Stimulated activated CD8-positive, alpha-beta memory T cell treated with anti-CD3 and anti-CD28 coated beads, Interleukin-7, amount 100 ng/mL, for 48 hours (primary cell): ENCODE data around the gene FRK.
"Not testable (repeated sequence)": the region's sequence is repeated elsewhere in the genome, so short reads cannot be mapped to it uniquely, and the experiment has no call there.

ENCODE experiments used
- DNase-seq, 2 donors: peaks; one replicate each; pipeline ENCODE4 v3.0.0-alpha.2; 2020; ENCODE audit warnings: low read depth in 1 of 2; ENCODE audit errors: extremely low read depth in 1 of 2

The FRK gene

DNA sequence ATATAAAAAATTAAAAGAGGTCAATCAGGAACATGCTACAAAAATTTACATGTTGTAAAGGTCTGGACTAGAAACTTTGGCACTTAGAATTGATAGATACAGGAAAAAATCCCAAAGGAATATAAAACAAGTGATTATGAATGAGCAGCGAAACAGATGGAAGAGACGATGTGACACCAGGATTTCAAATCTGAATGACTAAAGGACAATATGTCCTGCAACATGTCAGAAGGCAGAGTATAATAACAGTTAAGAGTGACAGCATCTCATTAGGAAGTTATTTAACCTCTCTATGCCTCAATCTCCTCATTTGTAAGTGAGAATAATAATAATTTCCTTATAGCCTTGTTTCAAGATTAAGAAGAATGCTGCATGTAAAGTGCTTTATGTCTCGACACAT, 50.3 kb downstream of the FRK start:
- no peak for DNase-seq

DNA sequence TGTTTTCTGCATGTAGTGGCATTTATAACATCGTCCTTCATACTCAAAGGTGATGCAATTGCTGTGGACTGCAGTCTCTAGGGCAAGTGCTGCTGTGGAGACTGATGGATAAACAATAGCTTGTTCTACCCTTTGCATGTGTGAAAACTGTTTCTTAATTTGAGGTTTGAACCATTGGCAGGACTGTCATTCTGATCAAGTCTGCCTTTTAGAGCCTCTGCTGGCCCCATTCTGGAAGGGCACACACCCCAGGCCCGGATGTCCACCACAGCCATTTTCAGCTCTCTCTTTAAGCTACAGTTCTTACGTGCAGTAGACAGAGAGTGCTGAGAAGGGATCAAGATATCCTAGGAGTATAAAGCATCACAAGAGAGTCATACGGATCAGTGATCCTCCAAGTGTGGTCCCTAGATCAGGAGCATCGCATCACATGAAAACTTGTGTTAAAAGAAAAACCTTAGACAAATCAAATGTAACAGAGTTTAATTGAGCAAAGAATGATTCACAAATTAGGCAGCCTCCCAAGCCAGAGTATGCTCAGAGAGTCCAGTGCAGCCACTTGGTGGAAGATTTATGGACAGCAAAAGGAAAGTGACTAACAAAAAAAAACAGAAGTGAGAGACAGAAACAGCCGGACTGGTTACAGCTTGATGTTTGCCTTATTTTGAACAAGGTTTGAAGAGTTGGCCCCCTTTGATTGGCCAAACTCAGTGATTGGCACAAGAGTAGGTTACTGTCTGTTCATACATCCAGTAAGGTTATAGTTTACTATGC, 52.0 kb downstream of the FRK start:
- DNase-seq, result no peak

DNA sequence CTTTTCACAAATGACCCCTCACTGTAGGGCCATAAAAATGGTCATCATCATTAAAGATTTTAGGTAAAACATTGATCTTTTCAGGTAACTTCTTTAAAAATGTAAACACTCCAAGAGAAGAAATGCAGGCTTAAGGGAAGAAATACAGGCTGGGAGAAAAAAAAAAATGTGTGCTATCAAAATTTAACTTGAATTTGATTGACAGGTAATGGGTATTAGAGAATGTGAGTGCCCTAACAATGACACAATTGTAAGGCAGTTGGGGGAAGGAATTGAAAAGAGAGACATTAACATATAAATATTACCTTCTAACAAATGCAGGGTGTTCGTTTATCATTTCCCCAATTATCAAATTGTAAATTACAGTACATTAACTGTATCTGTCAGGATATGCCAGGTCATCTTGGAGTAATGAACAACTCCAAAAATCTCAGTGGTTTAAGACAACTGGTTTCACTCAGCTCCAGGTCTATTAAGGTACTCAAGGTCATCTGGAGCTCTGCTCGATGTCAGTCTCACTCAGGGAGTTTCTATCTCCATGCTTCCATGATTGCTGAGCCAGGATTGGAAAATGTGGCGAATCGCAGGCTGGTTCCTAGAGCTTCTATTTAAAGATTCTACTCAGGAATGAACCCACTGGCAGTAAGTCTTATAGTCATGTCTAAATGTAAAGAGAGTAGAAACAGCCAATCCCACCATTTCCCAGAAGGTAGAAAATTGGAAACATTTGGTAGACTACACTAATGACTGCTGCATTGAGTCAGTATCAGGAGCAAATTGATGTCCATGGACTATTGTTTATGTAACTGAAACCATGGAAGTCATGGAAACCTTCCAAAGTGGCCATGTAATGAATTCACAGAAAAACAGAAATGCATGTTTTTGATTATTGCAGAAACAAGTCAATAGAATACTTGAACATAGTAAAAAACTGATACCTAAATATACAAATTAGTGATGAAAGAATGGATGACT, 55.6 kb downstream of the FRK start:
- DNase-seq, result no peak

DNA sequence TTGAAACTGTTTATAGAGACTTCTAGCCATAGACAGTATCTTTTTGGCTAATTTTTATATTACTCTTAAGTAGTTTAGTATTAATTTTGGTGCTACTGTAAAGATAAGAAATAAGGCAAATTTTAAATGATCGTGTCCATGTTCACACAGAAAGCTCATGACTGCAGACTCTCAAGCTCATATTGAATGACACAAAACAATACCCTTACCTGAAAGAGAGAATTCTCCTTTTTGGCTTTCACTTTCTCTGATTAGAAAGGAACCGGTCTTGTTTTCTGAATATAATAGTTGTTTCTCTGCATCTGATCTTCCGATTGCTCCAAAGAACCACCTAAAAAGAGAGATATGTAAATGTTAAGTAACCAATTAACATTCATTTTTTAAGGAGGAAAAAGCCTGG, 57.0 kb downstream of the FRK start:
- DNase-seq, result no peak

DNA sequence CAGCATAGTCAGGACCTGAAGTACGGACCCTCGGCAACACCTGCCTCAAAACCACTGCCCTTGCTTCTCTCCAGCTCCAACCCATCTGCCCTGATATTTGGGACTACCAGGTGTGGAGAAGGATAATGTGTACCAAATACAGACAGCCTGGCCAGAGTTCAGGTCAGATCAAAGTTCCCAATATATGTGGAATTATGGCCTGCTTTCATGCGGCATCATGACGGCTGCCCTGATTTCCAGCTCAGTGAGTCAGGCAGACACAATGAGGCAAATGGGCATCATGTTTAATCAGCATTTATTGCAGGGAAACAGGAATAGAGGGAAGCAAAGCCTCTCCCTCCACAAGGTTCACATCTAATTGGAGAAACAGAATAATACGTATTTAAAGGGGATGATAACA, 57.9 kb downstream of the FRK start:
- DNase-seq, result no peak

DNA sequence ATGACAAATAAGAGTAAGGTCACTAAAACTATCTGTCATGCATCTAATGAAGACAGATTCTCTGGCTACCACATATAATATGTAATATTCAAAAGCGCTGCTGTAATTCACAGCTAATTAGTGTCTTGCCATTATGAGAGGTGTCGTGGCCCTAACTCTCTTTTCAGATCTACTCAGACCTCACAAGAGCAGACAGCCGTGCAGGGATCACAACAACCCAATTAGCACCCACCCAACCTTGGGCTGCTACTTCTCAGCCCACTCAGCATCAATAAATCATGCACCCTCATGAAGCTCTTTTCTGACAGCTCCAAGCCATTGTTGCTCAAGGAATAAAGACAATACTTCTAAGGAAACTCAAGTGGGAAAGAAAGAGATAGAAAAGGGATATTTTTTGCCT, 61.5 kb downstream of the FRK start:
- DNase-seq, result no peak

DNA sequence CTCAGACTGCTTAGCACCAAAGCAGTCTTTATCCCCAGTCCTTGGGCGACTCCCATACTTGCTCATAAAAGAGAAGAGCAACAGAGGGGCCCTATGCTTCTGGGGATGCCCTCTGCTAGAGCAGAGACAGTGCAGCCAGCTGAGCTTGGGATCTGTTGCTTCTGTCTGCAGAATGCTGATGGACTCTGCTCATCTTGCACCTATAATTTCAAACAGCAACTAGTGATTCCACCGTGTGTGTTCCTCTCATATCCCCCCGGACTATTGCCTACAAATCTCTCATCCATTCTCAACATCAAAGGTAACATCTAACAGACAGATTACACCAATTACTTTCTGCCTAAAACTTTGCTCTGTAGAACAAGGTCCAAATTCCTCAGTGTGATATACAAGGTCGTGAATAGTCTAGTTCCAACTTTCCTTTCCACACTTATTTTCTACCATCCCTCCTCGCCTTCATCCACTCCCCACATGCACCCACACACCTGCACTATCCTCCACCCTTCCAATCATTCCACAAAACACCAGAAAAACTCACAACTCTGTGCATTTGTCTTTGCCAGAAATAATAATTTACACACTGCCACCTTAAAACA, 62.6 kb downstream of the FRK start:
- DNase-seq, result no peak

DNA sequence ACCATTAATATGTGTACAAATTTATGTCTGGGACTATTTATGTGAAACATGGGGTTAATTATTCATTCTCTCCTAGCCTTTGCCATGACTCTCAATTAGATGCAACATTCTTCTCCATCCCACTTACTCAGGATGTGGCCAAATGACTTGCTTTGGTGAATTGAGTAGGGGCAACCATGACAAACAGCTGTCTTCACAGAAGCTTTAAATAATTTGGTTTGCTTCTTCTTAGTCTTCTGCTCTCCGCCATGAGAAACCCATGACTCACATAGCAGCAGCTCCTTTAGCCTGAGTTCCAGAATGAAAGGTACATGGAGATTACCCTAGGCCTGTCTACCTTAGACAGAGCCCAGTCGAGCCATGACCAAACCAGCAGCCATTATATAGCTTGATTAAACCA, 74.7 kb downstream of the FRK start:
- DNase-seq, result no peak

DNA sequence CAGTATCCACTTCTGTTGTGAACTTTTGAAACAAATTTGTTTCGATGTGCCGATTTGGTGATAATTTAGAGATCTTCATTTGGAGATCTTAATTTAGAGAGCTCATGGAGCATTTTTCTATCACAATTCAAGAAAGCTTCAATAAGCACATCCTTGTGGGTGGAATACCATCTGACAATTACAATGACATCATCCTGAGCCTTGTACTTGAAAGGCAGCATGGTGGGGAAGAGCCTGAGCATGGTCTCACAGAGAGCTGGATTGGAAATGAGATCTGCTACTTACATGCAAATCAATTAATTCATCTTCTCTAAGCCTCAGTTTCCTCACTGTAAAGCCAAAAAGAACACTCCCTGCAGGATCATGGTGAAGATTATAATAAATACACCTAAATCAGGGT, 75.9 kb downstream of the FRK start:
- DNase-seq, result no peak

DNA sequence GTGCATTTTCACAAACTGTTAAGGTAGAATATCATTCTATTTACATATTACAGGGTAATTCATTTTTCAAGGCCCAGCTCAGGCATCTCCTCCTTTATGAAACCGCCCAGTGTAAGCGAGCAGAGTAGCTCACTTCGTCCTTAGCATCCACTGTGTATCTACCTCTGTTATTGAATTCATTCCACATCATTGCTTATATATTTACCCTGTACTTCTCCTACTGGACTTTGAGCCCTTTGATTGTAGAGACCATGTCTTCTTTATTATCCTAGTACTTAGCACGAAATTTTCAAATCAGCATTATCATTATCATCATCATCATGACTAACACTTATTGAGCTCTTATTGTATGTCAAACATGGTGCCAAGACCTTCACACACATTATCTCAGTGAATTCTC, 76.7 kb downstream of the FRK start:
- DNase-seq, result no peak

DNA sequence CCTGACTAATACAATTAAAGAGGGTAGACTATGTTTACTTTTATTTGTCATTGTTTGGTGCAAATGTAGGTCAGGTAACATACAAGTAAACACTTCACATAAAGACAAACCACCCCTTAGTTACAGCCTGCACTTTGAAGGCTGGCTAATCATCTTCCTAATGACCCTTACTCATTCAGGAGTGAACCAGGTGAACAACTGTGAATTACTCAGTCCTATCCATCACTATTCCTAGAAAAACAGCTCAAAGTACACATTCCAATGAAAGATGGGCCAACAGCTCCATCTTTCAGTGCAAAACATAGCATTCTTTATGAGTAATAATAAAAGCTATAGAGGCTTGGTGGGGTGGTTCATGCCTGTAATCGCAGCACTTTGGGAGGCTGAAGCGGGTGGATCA, 78.2 kb downstream of the FRK start:
- no peak for DNase-seq

DNA sequence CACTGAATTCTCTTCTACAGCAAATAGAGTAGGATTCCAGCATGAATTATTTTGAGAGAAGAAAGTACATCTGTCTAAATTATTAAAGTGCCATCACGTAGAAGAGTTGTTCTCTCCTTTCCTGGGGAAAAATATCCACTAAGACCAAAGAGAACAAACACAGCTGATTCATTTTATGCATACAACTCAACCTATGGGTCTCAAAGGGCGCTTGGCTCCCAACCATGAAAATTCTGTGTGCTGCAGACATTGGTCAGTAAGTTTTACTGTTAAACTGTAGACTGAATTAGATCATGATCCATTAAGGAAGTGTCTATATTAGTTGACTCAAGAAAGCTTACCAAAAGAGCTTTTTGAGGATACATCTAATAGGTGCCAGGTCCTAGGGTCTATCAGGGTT, 83.5 kb downstream of the FRK start:
- DNase-seq, result no peak

DNA sequence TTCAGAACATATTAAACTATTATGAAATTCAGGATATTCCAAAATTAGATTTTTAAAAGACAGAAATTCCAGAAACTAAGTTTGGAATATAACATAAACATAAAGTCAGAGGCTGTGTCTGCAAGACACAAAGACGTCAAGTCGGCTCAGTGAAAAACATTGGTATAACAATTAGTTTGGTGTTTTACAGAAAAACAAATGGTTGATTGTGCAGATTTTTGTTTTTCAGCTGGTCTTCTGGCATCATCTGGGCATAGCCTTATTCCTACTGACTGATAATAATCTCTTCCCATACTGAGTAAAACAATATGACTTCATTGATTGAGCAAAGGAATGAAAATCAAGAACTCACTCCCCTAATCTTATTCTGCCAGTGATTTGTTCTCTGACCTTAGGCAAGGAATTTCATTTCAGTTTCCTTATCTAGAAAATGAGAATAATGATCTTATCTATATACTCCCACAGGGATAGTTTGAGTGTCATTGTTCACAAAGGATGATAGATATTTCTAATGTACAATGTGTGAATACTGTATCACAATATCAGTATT, 84.3 kb downstream of the FRK start:
- no peak for DNase-seq

DNA sequence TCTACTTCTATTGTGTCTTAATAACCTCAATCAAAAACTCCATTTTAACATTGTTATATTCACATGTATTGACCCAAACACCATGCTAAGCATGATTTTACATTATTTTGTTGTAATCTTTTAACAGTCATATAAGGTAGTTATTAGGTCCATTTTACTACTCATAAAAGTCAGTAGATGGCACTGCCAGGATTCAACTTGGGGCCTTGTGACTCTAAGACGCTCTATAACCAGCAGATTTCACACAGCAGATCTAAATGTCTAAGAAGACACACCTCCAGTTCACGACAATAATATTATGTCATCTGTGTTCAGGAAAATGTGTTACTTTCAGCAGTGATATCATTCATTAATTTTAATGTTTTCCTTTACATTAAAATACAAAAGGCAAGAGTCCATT, 88.0 kb downstream of the FRK start:
- no peak for DNase-seq

DNA sequence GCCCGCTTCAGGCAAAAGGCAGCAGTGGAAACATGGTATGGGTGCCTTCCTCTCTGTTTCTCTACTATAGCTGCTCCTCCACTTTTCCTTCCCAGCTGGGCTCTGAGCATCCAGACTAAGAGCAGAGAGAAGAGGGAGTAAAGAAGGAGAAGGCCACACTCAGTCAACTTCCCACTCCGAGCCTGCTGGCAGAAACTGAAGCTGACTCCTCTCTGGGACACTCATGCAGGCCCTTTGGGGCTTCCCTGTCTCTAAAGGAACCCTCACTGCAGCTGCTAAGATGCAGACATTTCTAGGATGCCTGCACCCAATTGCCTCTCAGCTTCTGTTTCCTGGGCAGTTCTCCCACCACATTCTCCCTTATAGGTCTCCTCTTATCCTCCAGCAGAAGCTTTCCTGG, 88.9 kb downstream of the FRK start:
- no peak for DNase-seq

DNA sequence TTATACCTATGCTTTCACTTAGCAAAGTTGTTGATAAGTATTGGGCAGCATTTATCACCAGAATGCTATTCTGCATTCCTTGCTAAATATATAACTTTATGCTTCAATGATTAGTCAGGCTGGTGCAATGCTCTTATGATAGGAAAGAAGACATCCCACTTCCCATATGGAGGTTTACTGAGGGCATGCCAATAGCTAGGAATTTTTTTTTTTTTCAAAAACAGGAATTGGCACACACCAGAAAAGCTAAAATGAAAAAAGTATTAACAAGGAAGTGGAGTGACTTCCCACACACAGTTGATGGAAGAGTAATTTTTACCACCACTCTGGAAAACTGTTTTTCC, 90.8 kb downstream of the FRK start:
- DNase-seq, result no peak

DNA sequence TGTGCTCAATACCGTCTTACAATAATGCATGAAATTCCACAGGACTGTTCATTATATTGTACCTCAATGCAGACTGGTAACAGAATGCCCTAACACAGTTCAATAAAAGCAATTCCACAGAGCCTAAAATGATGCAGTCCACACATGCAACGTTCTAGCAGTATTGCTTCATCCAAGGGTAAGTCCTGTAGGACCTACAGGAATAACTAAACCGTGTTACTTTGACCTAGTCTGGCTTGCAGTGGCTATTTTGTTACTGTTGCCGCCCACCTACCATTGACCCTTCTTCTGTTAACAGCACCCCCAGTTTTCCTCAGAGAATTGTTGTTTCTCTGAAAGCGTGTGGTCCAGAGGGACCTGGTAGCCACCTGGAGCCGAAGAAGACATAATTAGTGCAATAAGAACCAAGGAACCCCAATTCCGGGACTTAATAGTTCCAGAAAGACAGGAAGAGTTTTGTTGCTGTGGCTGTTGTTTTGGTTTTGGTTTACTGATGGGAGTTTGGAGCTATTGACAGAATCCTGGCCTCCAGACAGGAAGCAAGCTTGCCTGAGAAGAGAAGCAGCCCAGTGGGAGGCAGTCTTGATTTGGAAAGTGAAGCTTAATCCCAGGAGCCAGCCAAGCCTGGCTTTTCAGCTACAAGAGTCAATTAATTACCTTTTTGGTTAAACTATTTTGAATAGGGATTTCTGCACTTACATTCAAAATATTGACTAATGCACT, 91.3 kb downstream of the FRK start:
- no peak for DNase-seq

DNA sequence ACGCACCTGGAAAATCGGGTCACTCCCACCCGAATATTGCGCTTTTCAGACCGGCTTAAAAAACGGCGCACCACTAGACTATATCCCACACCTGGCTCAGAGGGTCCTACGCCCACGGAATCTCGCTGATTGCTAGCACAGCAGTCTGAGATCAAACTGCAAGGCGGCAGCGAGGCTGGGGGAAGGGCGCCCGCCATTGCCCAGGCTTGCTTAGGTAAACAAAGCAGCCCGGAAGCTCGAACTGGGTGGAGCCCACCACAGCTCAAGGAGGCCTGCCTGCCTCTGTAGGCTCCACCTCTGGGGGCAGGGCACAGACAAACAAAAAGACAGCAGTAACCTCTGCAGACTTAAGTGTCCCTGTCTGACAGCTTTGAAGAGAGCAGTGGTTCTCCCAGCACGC, 100.4 kb downstream of the FRK start:
- not testable (repeated sequence) for DNase-seq

DNA sequence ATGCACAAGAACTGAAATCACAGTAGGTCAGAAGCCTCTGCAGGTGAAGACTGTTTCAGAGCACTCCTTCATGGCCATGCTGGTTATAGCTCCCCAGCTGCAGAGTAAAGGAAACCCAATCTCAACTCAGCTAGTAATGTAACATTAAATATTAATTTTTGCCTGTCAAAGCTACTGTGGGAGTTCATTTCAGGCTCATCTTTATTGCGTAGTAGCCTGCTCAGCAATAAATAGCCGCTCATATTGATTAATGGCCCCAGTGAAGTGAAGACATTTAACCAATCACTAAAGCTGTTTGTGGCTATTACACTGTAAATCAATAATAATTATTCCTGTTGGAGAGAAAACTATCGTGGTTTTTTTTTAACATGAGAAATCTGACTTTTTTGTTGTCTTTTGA, 101.7 kb downstream of the FRK start:
- DNase-seq, result no peak

DNA sequence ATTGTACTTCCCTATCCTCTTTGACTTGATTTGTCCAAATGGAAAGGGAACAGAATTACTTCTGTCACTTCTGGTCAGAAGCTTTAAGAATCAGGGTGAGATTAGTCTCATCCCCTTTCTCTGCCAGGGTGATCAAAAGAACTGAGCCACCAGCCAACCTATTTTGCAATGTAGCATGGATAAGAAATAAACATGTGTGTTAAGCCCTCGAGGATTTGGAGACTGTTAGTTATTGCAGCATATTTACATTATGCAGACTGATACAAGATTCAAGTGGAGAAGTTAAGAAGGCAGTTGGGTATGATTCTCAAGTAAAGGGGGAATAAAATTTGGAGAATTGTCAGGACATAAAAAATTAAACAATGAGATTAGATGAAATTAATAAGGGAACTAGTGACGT, 106.0 kb downstream of the FRK start:
- DNase-seq, result no peak

DNA sequence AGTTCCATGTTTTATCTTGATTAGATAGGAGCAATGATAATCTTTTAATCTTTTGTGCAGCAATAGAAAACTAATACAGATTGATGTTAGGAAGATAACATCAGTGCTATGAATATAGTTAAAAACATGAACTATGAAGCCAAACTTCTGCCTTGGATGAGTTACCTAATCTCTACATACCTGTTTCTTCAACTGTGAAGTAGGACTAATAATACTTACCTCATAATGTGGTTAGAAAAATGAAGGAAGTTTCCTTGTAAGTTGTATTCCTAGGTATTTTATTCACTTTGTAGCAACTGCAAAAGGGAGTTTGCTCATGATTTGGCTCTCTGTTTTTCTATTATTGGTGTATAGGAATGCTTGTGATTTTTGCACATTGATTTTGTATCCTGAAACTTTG, 111.9 kb downstream of the FRK start:
- DNase-seq, result no peak
